MM.1S (cell line): Measurements from ENCODE around the gene EFNB3.
A peak's percentile ranks its signal among the peaks of the same experiment; 100 is the strongest.

Experiments
- DNase-seq: peaks from one replicate; pipeline ENCODE4 v3.0.0-alpha.2; 2015
- H2AFZ ChIP-seq: fragments of 300-600 bp; sonication (generic); 2 replicates; pipeline ENCODE4 v1.6.0; 2016; ENCODE audit warnings: antibody characterized with exemption, low read length
- H3F3A ChIP-seq: fragments of 300-600 bp; sonication (generic); 2 replicates; pipeline ENCODE4 v1.6.1; 2016; ENCODE audit warnings: mild to moderate bottlenecking, antibody characterized with exemption, low read length, moderate library complexity, mixed read lengths; ENCODE audit not compliant: insufficient read depth
- H3K27ac ChIP-seq: fragments of 300-600 bp; sonication (generic); 2 replicates; pipeline ENCODE4 v1.5.1; 2016; ENCODE audit warnings: mild to moderate bottlenecking, low read length
- H3K27me3 ChIP-seq: fragments of 300-600 bp; sonication (generic); replicated peaks from 2 replicates; pipeline ENCODE4 v1.6.0; 2016; ENCODE audit warnings: low read length; ENCODE audit not compliant: insufficient read depth
- H3K36me3 ChIP-seq: fragments of 300-600 bp; sonication (generic); replicated peaks from 2 replicates; pipeline ENCODE4 v1.6.1; 2016; ENCODE audit warnings: mild to moderate bottlenecking, low read length, mixed read lengths; ENCODE audit not compliant: insufficient read depth
- H3K4me1 ChIP-seq: fragments of 300-600 bp; sonication (generic); 2 replicates; pipeline ENCODE4 v1.6.1; 2016; ENCODE audit warnings: low read length, mixed read lengths
- H3K4me2 ChIP-seq: fragments of 300-600 bp; sonication (generic); 2 replicates; pipeline ENCODE4 v1.6.0; 2016; ENCODE audit warnings: low read depth, low read length
- H3K4me3 ChIP-seq: fragments of 300-600 bp; sonication (generic); 2 replicates; pipeline ENCODE4 v1.5.1; 2016; ENCODE audit warnings: low read length, mixed read lengths
- H3K79me2 ChIP-seq: fragments of 300-600 bp; sonication (generic); 2 replicates; pipeline ENCODE4 v1.6.1; 2016; ENCODE audit warnings: mixed run types, low read length, mixed read lengths
- H3K9ac ChIP-seq: fragments of 300-600 bp; sonication (generic); 2 replicates; pipeline ENCODE4 v1.6.1; 2016; ENCODE audit warnings: low read length, mixed read lengths
- H3K9me2 ChIP-seq: fragments of 300-600 bp; sonication (generic); replicated peaks from 2 replicates; pipeline ENCODE4 v1.6.1; 2016; ENCODE audit warnings: mild to moderate bottlenecking, low read length, mixed read lengths; ENCODE audit not compliant: insufficient read depth
- H3K9me3 ChIP-seq: fragments of 300-600 bp; sonication (generic); replicated peaks from 2 replicates; pipeline ENCODE4 v1.6.1; 2016; ENCODE audit warnings: mild to moderate bottlenecking, low read length, mixed read lengths; ENCODE audit not compliant: insufficient read depth
- H4K20me1 ChIP-seq: fragments of 300-600 bp; sonication (generic); 2 replicates; pipeline ENCODE4 v1.6.1; 2016; ENCODE audit warnings: mild to moderate bottlenecking, low read length, moderate library complexity, mixed read lengths; ENCODE audit not compliant: insufficient read depth
- CTCF ChIP-seq: fragments of 300-600 bp; sonication (generic); IDR thresholded peaks from 2 replicates; pipeline ENCODE4 v1.5.1; 2016; ENCODE audit warnings: antibody characterized with exemption, low read length, mixed read lengths
- EZH2 ChIP-seq: fragments of 300-600 bp; sonication (generic); optimal IDR thresholded peaks from 2 replicates; pipeline ENCODE3; 2017; ENCODE audit warnings: low read depth, mild to moderate bottlenecking, antibody characterized with exemption, low read length, mixed read lengths
- EZH2phosphoT487 ChIP-seq: fragments of 300-600 bp; sonication (generic); IDR thresholded peaks from 2 replicates; pipeline ENCODE4 v1.6.1; 2018; ENCODE audit warnings: antibody characterized with exemption, low read length

EFNB3 gene

GRCh38 chr17:7717756-7718350, 12.9 kb downstream of the EFNB3 start:
- DNase-seq, result no peak
- Histone ChIP-seq H3K4me3 (peak overlapping the region; percentile 31; the same call in 1 of the 2 replicates), H3F3A (no peaks in the 10 kb centered on the region), H2AFZ (no peak overlapping the region), H3K9me3 (no peaks in the 10 kb centered on the region), H3K9ac (no peak overlapping the region), H3K4me1 (peaks cover 3% of the 10 kb centered on the region; the same call in 1 of the 2 replicates), H3K27me3 (peaks cover 97% of the 10 kb centered on the region), H3K79me2 (no peaks in the 10 kb centered on the region), H4K20me1 (no peaks in the 10 kb centered on the region), H3K27ac (no peak overlapping the region), H3K36me3 (no peaks in the 10 kb centered on the region), H3K9me2 (no peaks in the 10 kb centered on the region), H3K4me2 (peak overlapping the region; percentile 79; the same call in 1 of the 2 replicates)
- TF ChIP-seq EZH2phosphoT487 (no peak), EZH2 (no peak), CTCF (no peak)

- H3K4me2 ChIP-seq, result no peak overlapping the region
- H3K9me3 ChIP-seq, result no peaks in the 10 kb centered on the region
- no peak for DNase-seq
- H3K9me2 ChIP-seq, result no peaks in the 10 kb centered on the region
- peaks cover 95% of the 10 kb centered on the region for H3K27me3 ChIP-seq
- H2AFZ ChIP-seq, result no peak overlapping the region
- no peaks in the 10 kb centered on the region; the same call in 1 of the 2 replicates for H3K4me1 ChIP-seq
- H3K36me3 ChIP-seq, result no peaks in the 10 kb centered on the region
- no peaks in the 10 kb centered on the region for H3K79me2 ChIP-seq
- H3K4me3 ChIP-seq, result no peak overlapping the region
- no peak overlapping the region for H3K27ac ChIP-seq
- no peak for TF ChIP-seq EZH2
- no peak for TF ChIP-seq EZH2phosphoT487
- TF ChIP-seq CTCF, result no peak
- no peaks in the 10 kb centered on the region for H3F3A ChIP-seq
- no peaks in the 10 kb centered on the region for H4K20me1 ChIP-seq
- no peak overlapping the region for H3K9ac ChIP-seq
Observed at GRCh38 chr17:7719661-7720060, 14.7 kb downstream of the EFNB3 start.

DNA sequence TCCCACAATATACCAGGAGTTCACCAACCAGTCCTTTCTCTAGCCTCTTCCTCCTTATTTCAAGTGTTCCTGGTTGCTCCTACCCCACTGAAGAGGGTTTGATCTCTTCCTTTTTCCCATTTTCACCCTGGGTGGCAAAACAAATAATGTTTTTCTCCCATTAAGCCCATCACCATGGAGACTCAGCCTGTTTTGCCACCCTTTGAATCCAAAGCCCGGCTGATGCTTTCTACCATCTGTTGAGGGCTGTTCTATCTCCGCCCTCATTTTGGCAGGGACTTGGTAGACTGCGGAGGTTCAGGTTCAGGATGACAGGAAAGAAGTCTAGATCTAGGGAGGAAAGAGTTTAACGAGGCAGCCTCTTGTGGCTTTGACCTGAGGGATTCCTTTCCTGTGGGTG, 15.1 kb downstream of the EFNB3 start:
- Histone ChIP-seq H3K4me2 (no peak overlapping the region), H3K79me2 (no peaks in the 10 kb centered on the region), H4K20me1 (no peaks in the 10 kb centered on the region), H2AFZ (no peak overlapping the region), H3F3A (no peaks in the 10 kb centered on the region), H3K27ac (no peak overlapping the region), H3K4me1 (no peaks in the 10 kb centered on the region; the same call in 1 of the 2 replicates), H3K9me3 (no peaks in the 10 kb centered on the region), H3K36me3 (no peaks in the 10 kb centered on the region), H3K9me2 (no peaks in the 10 kb centered on the region), H3K9ac (no peak overlapping the region), H3K27me3 (peaks cover 94% of the 10 kb centered on the region), H3K4me3 (no peak overlapping the region)
- TF ChIP-seq EZH2phosphoT487, result no peak
- no peak for TF ChIP-seq EZH2
- no peak for TF ChIP-seq CTCF
- DNase-seq, result no peak
